Right atrium auricular region (tissue), 2 donors: ENCODE measurements around the gene TRAF4. TPM values are rescaled to one million over a fixed set of nuclear protein-coding genes. Genes with fewer than 3 reads are reported as not detected.

Experiments used
- DNase-seq: peaks from one replicate; pipeline ENCODE4 v3.0.0-alpha.2; 2019; ENCODE audit warnings: low spot score
- H3K27ac ChIP-seq, 2 donors: fragments of 200-600 bp; sonication (generic); 1 replicate in 1 of 2; 2 replicates in 1 of 2; pipeline ENCODE4 v1.5.1; 2016 to 2019
- H3K27me3 ChIP-seq, 2 donors: fragments of 200-600 bp; sonication (generic); one replicate each; pipeline versions ENCODE4 v1.5.1 to v1.6.0; 2017 to 2019
- H3K36me3 ChIP-seq: fragments of 200-600 bp; sonication (generic); one replicate; pipeline ENCODE4 v1.5.1; 2016
- H3K4me1 ChIP-seq, 2 donors: fragments of 200-600 bp; sonication (generic); one replicate each; pipeline versions ENCODE4 v1.5.1 to v1.6.0; 2017 to 2019
- H3K4me3 ChIP-seq, 2 donors: fragments of 200-600 bp; sonication (generic); 1 replicate in 1 of 2; 2 replicates in 1 of 2; pipeline ENCODE4 v1.5.1; 2017 to 2019; ENCODE audit warnings: mild to moderate bottlenecking in 1 of 2, moderate library complexity in 1 of 2
- H3K9me3 ChIP-seq, 2 donors: fragments of 200-600 bp; sonication (generic); one replicate each; pipeline ENCODE4 v1.5.1; 2019
- total RNA-seq, 2 donors: library from RNA; depleted of rRNA; stranded (reverse); fragments of >200 nt; gene quantifications; one replicate each; pipeline ENCODE4 v1.1.0, GENCODE V29; 2016
- TF ChIP-seq, protein P1 (sequence below), 2 donors: fragments of 200-600 bp; sonication (generic); IDR thresholded peaks; one replicate each; pipeline ENCODE4 v1.5.1; 2019; ENCODE audit warnings: antibody characterized with exemption in 2 of 2

Gene TRAF4
- total RNA-seq, 2 donors from 2014 or later = 3.3 to 6.7 TPM

DNA sequence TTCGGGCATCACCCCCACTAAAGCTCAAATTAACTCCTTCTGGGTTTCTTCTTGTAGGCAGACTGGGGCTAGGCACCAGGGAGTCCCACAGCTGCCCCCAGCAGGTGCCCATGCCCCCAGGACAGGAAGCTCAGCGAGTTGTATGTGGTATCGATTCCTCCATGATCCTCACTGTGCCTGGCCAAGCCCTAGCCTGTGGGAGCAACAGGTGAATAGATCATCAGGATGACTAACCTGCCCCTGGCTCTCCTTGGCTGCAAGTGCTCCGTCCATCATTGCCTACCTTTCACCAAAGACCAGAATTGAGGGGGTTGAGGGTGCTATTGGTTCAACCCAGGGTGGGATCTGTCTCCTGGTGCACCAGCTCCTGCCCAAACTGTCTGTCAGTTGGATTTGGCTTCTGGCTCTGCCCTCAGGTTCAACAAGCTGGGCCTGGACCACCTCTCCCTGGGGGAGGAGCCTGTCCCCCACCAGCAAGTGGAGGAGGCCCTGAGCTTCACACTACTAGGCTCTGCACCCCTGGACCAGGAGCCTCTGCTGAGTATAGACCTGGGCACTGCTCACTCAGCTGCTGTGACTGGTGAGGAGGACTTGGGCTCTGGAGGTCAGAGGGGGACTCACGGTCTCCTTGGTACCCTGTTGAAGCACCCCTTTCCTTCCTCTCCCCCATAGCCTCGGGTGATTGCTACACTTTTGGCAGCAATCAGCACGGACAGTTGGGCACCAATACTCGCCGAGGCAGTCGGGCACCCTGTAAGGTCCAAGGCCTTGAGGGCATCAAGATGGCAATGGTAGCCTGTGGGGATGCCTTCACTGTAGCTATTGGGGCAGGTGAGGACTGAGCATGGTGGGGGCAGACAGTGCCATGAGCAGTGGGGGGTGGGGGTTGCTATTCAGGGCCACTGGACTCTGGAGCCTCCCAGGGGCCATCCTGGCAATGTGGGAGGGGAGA, 3.1 kb upstream of the TRAF4 start:
- H3K27me3 ChIP-seq = no peaks in the 10 kb centered on the region
- H3K4me3 ChIP-seq = no peak overlapping the region
- DNase-seq = no peak
- no peaks in the 10 kb centered on the region for H3K36me3 ChIP-seq
- no peaks in the 10 kb centered on the region for H3K9me3 ChIP-seq
- TF ChIP-seq, protein P1, sequence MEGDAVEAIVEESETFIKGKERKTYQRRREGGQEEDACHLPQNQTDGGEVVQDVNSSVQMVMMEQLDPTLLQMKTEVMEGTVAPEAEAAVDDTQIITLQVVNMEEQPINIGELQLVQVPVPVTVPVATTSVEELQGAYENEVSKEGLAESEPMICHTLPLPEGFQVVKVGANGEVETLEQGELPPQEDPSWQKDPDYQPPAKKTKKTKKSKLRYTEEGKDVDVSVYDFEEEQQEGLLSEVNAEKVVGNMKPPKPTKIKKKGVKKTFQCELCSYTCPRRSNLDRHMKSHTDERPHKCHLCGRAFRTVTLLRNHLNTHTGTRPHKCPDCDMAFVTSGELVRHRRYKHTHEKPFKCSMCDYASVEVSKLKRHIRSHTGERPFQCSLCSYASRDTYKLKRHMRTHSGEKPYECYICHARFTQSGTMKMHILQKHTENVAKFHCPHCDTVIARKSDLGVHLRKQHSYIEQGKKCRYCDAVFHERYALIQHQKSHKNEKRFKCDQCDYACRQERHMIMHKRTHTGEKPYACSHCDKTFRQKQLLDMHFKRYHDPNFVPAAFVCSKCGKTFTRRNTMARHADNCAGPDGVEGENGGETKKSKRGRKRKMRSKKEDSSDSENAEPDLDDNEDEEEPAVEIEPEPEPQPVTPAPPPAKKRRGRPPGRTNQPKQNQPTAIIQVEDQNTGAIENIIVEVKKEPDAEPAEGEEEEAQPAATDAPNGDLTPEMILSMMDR (IDR thresholded peaks at IDR 0.05) = no peak
- H3K27ac ChIP-seq = no peak overlapping the region
- H3K4me1 ChIP-seq = peaks cover 0 to 27% of the 10 kb centered on the region in 2 donors

DNA sequence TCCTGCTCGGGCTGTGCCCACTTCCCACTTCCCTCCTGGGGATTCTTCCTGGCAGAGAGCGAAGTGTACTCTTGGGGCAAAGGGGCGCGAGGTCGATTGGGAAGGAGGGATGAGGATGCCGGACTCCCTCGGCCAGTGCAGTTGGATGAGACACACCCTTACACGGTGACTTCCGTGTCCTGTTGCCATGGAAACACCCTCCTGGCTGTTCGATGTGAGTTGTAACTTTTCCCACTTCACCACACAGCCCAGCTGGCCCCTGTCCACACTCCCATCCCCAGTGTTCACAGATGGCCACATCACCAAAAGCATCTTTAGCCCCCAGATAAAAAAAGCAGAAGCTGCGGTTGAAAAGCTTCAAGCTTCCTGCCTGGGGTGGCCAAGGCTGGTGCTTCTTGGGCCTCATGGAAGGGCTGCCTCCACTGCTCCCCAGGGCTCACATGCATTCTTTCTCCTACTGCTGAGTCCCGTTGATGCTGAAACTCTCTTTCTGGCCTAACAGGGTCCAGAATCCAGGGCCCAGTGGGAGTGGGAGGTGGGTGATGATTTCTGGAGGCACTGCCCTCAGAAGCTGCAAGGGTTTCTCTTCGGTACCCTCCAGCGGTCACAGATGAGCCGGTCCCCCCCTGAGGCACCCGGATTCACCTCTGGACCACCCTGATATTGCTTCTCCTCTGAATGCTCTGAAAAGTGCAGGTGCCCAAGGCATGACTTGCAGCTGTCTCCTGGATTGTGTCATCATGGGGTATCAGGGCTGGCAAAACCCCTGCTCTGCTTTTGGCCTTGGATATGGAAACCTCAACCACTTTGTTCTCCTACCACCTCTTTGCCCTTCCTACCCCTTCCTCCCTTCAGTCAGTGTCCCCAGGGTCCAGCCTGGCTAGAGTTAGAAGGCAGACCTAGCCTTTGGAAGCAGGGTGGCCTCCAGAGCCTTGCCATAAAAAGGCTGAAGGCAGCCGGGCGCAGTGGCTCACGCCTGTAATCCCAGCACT, 2.2 kb upstream of the TRAF4 start:
- Histone ChIP-seq H3K9me3 (no peaks in the 10 kb centered on the region), H3K4me1 (peaks cover 0 to 37% of the 10 kb centered on the region in 2 donors), H3K4me3 (no peak overlapping the region), H3K27me3 (no peaks in the 10 kb centered on the region), H3K36me3 (no peaks in the 10 kb centered on the region), H3K27ac (no peak overlapping the region)
- DNase-seq = no peak
- TF ChIP-seq, protein P1 (IDR thresholded peaks at IDR 0.05) = no peak

DNA sequence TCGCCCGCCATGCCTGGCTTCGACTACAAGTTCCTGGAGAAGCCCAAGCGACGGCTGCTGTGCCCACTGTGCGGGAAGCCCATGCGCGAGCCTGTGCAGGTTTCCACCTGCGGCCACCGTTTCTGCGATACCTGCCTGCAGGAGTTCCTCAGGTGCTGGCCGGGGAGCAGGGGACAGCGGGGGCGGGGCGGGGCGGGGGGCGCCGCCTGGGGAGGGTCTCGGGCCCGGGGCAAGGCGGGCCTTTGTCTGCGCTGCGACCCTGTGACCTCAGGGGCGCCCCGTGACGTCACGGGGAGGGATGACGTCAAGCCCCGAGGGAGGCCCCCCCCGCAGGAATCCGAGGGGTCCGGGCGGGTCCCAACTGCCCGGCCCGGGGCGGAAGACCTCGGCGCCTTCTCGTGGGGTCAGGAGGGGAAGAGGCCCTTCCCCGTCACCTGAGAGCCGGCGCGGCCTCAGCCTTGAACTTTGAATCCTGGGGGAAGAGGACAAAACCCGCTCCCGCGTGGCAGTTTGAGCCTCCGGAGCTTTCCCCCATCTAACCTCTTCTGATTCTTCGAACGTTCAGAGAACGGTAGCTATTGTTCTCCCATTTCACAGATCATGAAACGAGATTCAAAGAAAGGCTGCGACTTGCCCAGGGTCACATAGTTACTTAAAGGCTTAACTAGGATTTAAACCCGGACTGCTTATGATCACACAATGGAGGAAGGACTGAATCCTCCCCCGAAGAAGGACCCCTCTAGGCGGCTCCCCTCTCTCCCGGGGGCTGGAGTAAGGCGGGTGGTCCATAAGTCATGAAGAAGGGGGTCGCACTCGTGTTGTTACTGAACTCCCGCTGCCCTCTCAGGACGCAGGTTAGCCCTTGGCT, 527 bp downstream of the TRAF4 start:
- Histone ChIP-seq H3K36me3 (peaks cover 11% of the 10 kb centered on the region), H3K27ac (peak overlapping the region; percentile 88 to 92), H3K27me3 (no peaks in the 10 kb centered on the region), H3K9me3 (no peaks in the 10 kb centered on the region), H3K4me3 (peak overlapping the region; percentile 77 to 83), H3K4me1 (peaks cover 0 to 45% of the 10 kb centered on the region in 2 donors)
- no peak for DNase-seq
- TF ChIP-seq, protein P1 (IDR thresholded peaks at IDR 0.05) = no peak

DNA sequence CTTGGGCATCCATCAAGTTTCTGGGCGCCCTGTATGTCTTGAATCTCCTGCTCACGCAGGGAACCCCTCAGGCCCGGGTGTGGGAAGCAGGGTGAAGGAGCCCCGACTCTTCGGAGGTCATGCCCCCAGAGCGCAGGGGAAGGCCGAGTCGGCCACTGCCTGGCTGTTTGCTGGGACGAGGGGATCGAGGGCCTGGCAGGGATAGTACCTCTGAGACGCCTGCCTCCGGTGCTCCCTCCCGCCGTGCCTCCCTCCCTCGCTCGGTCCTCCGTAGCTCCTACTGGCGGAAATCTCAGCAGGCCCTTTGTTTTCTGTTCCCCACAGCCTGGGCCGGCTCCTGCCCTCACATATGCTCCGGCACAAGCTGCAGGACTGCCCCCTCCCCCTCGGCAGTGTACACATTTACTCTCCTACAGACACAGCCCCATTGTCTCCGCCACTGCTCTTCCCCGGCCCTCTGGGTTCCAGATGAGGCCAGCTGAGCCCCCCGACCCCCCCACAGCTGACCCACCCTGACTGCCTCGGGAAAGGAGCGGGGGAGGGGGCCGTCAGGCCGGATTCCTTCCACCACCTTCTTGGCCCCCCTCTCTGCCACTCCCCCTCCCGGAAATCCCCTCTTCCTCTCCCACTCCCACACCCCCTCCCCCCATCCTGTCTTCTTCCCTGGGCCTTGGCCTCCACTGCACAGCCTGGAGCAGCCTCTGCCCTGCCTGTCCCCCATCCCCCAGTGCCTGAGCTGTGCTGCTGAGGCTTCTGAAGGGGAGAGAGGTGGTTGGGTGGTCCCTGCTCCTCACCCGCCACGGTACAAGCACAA, 1.4 kb downstream of the TRAF4 start:
- Histone ChIP-seq H3K4me3 (peak overlapping the region; percentile 77 to 83), H3K4me1 (peaks cover 1 to 54% of the 10 kb centered on the region in 2 donors), H3K36me3 (peaks cover 11% of the 10 kb centered on the region), H3K27ac (peak overlapping the region; percentile 88 to 92), H3K27me3 (no peaks in the 10 kb centered on the region), H3K9me3 (no peaks in the 10 kb centered on the region)
- TF ChIP-seq, protein P1 (IDR thresholded peaks at IDR 0.05) = no peak
- DNase-seq = no peak
